Measurements from ENCODE around the gene MAFB.

Gene MAFB

GRCh38 chr20:40715491-40715890, 26.5 kb upstream of the MAFB start:
- no peak overlapping the region for H3K9ac ChIP-seq (ENCODE audit: low read length)
- no peaks in the 10 kb centered on the region for H3K27me3 ChIP-seq (ENCODE audit: control insufficient read depth, insufficient read depth, low read length)
- H3K36me3 ChIP-seq (ENCODE audit: control insufficient read depth, insufficient read depth, low read length): no peaks in the 10 kb centered on the region
- no peak overlapping the region for H3K4me3 ChIP-seq (ENCODE audit: low read length)
- H3K4me1 ChIP-seq (ENCODE audit: control insufficient read depth, insufficient read depth, low read length): no peaks in the 10 kb centered on the region
- no peak overlapping the region for H3K27ac ChIP-seq (ENCODE audit: low read depth, low read length)

DNA sequence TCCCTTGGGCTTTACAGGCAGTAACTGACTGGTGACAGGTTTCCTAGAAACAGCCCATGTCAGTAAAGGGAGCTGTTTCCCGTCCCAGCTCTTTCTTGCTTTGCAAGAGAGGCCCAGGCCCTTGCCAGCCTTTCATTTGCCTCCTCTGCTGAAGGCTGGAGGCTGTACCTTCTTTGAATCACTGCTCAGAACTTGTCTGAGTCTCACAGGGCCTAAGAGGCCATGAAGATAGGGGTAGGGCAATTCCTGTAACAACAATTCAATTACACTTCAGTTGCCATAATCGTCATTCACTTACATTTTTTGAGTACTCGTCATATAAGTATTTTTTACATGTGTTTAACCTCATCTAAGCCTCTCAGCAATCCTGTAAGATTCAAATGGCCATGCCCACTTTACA, 25.9 kb upstream of the MAFB start:
- no peak overlapping the region for H3K27ac ChIP-seq (ENCODE audit: low read depth, low read length)
- no peaks in the 10 kb centered on the region for H3K27me3 ChIP-seq (ENCODE audit: control insufficient read depth, insufficient read depth, low read length)
- no peaks in the 10 kb centered on the region for H3K36me3 ChIP-seq (ENCODE audit: control insufficient read depth, insufficient read depth, low read length)
- no peak overlapping the region for H3K4me3 ChIP-seq (ENCODE audit: low read length)
- H3K4me1 ChIP-seq (ENCODE audit: control insufficient read depth, insufficient read depth, low read length): no peaks in the 10 kb centered on the region
- H3K9ac ChIP-seq (ENCODE audit: low read length): no peak overlapping the region

DNA sequence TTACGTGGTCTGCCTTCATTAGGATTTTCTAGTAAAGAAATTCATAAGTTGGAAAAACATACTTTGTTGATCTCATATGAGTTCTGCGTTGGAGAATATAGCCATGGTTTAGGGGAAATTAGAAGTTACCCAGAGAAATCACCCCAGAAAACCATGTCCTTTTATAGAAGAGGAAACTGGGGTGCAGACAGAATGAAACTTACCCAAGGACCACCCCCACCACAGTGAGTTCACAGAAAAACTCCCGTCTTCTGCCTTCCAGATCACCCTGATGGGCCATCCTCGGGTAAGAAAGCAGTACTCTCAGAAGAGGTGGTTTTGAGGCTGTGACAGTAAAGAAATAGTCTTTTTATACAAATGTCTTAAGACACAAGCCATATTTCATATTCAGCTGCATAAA, 25.1 kb upstream of the MAFB start:
- H3K4me3 ChIP-seq (ENCODE audit: low read length): no peak overlapping the region
- no peaks in the 10 kb centered on the region for H3K4me1 ChIP-seq (ENCODE audit: control insufficient read depth, insufficient read depth, low read length)
- H3K36me3 ChIP-seq (ENCODE audit: control insufficient read depth, insufficient read depth, low read length): no peaks in the 10 kb centered on the region
- no peak overlapping the region for H3K9ac ChIP-seq (ENCODE audit: low read length)
- H3K27me3 ChIP-seq (ENCODE audit: control insufficient read depth, insufficient read depth, low read length): no peaks in the 10 kb centered on the region
- no peak overlapping the region for H3K27ac ChIP-seq (ENCODE audit: low read depth, low read length)

GRCh38 chr20:40713508-40713907, 24.5 kb upstream of the MAFB start:
- no peaks in the 10 kb centered on the region for H3K27me3 ChIP-seq (ENCODE audit: control insufficient read depth, insufficient read depth, low read length)
- H3K4me3 ChIP-seq (ENCODE audit: low read length): no peak overlapping the region
- no peak overlapping the region for H3K27ac ChIP-seq (ENCODE audit: low read depth, low read length)
- H3K9ac ChIP-seq (ENCODE audit: low read length): no peak overlapping the region
- no peaks in the 10 kb centered on the region for H3K36me3 ChIP-seq (ENCODE audit: control insufficient read depth, insufficient read depth, low read length)
- no peaks in the 10 kb centered on the region for H3K4me1 ChIP-seq (ENCODE audit: control insufficient read depth, insufficient read depth, low read length)

DNA sequence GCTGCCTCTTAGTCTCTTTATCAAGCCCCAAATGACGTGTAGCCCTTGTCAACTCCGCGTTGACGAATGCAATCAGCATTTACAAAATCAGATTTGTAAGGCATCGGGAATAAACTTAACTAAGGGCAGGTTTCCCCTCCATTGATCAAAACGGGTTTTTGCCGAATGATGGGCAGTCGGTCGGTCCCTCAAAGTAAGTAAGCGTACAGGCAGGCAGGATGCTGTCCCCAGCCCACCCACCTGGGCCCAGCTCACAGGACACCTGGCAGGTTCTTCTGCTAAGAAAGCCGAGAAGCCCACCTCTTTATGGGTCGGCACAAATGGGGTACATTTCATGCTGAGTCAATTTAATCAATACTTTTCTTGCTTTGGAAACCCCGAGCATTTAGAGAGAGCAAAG, 22.0 kb upstream of the MAFB start:
- H3K4me3 ChIP-seq (ENCODE audit: low read length): no peak overlapping the region
- H3K4me1 ChIP-seq (ENCODE audit: control insufficient read depth, insufficient read depth, low read length): no peaks in the 10 kb centered on the region
- H3K36me3 ChIP-seq (ENCODE audit: control insufficient read depth, insufficient read depth, low read length): no peaks in the 10 kb centered on the region
- H3K27me3 ChIP-seq (ENCODE audit: control insufficient read depth, insufficient read depth, low read length): no peaks in the 10 kb centered on the region
- no peak overlapping the region for H3K9ac ChIP-seq (ENCODE audit: low read length)
- no peak overlapping the region for H3K27ac ChIP-seq (ENCODE audit: low read depth, low read length)

- H3K27me3 ChIP-seq (ENCODE audit: control insufficient read depth, insufficient read depth, low read length): no peaks in the 10 kb centered on the region
- H3K36me3 ChIP-seq (ENCODE audit: control insufficient read depth, insufficient read depth, low read length): no peaks in the 10 kb centered on the region
- H3K9ac ChIP-seq (ENCODE audit: low read length): no peak overlapping the region
- no peak overlapping the region for H3K4me3 ChIP-seq (ENCODE audit: low read length)
- H3K27ac ChIP-seq (ENCODE audit: low read depth, low read length): no peak overlapping the region
- H3K4me1 ChIP-seq (ENCODE audit: control insufficient read depth, insufficient read depth, low read length): no peaks in the 10 kb centered on the region
Measured at GRCh38 chr20:40710603-40711002, 21.6 kb upstream of the MAFB start.

DNA sequence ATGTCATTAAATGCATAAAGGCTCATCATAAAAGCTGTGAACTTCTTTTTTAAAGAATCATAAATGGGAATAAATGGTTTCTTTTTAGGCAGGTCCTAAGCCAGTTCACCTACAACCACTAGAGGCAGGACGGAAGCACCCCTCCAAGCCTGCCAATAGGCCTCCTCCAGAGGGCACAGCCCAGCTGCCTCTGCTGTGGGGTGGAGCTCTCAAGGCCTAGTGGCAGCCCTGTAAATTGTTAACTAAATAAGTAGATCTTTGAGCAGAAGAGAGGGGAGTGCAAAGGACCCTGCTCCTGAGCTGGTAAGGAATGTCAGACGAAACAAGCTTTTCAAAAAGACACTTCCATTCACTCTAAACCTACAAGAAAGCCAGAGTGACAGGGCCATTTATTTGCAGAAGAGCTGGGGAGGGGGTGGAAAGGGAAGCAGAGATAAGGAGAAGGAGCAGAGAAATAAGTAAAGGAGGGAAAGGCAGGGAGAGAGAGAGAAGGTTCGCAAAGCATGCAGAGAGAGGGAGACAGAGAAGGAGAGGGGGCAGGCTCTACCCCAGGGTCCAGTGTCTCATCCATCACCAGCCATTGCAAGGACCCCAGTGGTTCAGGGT, 18.0 kb upstream of the MAFB start:
- H3K36me3 ChIP-seq (ENCODE audit: control insufficient read depth, insufficient read depth, low read length): no peaks in the 10 kb centered on the region
- no peaks in the 10 kb centered on the region for H3K27me3 ChIP-seq (ENCODE audit: control insufficient read depth, insufficient read depth, low read length)
- no peak overlapping the region for H3K27ac ChIP-seq (ENCODE audit: low read depth, low read length)
- no peak overlapping the region for H3K4me3 ChIP-seq (ENCODE audit: low read length)
- no peak overlapping the region for H3K9ac ChIP-seq (ENCODE audit: low read length)
- H3K4me1 ChIP-seq (ENCODE audit: control insufficient read depth, insufficient read depth, low read length): no peaks in the 10 kb centered on the region

GRCh38 chr20:40705413-40705812, 16.4 kb upstream of the MAFB start:
- Histone ChIP-seq H3K9ac (ENCODE audit: low read length) (no peak overlapping the region), H3K27ac (ENCODE audit: low read depth, low read length) (no peak overlapping the region), H3K4me1 (ENCODE audit: control insufficient read depth, insufficient read depth, low read length) (no peaks in the 10 kb centered on the region)

GRCh38 chr20:40704828-40705227, 15.8 kb upstream of the MAFB start:
- Histone ChIP-seq H3K9ac (ENCODE audit: low read length) (no peak overlapping the region), H3K27ac (ENCODE audit: low read depth, low read length) (no peak overlapping the region), H3K36me3 (ENCODE audit: control insufficient read depth, insufficient read depth, low read length) (no peaks in the 10 kb centered on the region)

More at GRCh38 chr20:40705413-40705812, 16.4 kb upstream of the MAFB start:
- Histone ChIP-seq H3K4me3 (ENCODE audit: low read length) (no peak overlapping the region), H3K36me3 (ENCODE audit: control insufficient read depth, insufficient read depth, low read length) (no peaks in the 10 kb centered on the region), H3K27me3 (ENCODE audit: control insufficient read depth, insufficient read depth, low read length) (no peaks in the 10 kb centered on the region)

GRCh38 chr20:40703975-40704530, 15.0 kb upstream of the MAFB start:
- Histone ChIP-seq H3K4me3 (ENCODE audit: low read length) (no peak overlapping the region), H3K27ac (ENCODE audit: low read depth, low read length) (no peak overlapping the region), H3K9ac (ENCODE audit: low read length) (no peak overlapping the region), H3K27me3 (ENCODE audit: control insufficient read depth, insufficient read depth, low read length) (no peaks in the 10 kb centered on the region), H3K36me3 (ENCODE audit: control insufficient read depth, insufficient read depth, low read length) (no peaks in the 10 kb centered on the region), H3K4me1 (ENCODE audit: control insufficient read depth, insufficient read depth, low read length) (no peaks in the 10 kb centered on the region)

More at GRCh38 chr20:40704828-40705227, 15.8 kb upstream of the MAFB start:
- no peaks in the 10 kb centered on the region for H3K4me1 ChIP-seq (ENCODE audit: control insufficient read depth, insufficient read depth, low read length)
- no peak overlapping the region for H3K4me3 ChIP-seq (ENCODE audit: low read length)
- H3K27me3 ChIP-seq (ENCODE audit: control insufficient read depth, insufficient read depth, low read length): no peaks in the 10 kb centered on the region

DNA sequence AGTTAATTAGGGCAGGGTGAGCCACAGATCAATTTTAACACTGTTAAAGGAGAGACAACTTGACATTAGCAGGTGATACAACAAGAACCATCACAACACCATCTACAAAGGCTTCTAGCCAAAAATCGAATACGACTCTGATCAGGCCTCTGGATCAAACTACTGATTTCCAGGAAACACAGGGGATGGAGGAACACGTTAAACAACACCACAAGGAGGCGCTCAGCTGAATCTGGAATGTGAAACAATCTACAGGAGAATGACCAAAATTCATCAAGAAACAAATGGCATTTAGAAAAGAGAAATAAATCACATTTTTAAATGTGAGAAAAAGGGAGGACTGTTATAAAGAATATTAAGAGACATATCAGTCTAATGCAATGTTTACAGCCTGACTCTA, 13.5 kb upstream of the MAFB start:
- H3K36me3 ChIP-seq (ENCODE audit: control insufficient read depth, insufficient read depth, low read length): no peaks in the 10 kb centered on the region
- H3K4me1 ChIP-seq (ENCODE audit: control insufficient read depth, insufficient read depth, low read length): no peaks in the 10 kb centered on the region
- H3K27ac ChIP-seq (ENCODE audit: low read depth, low read length): no peak overlapping the region
- H3K9ac ChIP-seq (ENCODE audit: low read length): no peak overlapping the region
- H3K4me3 ChIP-seq (ENCODE audit: low read length): no peak overlapping the region
- H3K27me3 ChIP-seq (ENCODE audit: control insufficient read depth, insufficient read depth, low read length): no peaks in the 10 kb centered on the region

GRCh38 chr20:40698744-40699143, 9.7 kb upstream of the MAFB start:
- Histone ChIP-seq H3K27me3 (ENCODE audit: control insufficient read depth, insufficient read depth, low read length) (no peaks in the 10 kb centered on the region), H3K9ac (ENCODE audit: low read length) (no peak overlapping the region), H3K27ac (ENCODE audit: low read depth, low read length) (no peak overlapping the region), H3K4me3 (ENCODE audit: low read length) (no peak overlapping the region), H3K36me3 (ENCODE audit: control insufficient read depth, insufficient read depth, low read length) (no peaks in the 10 kb centered on the region), H3K4me1 (ENCODE audit: control insufficient read depth, insufficient read depth, low read length) (no peaks in the 10 kb centered on the region)

DNA sequence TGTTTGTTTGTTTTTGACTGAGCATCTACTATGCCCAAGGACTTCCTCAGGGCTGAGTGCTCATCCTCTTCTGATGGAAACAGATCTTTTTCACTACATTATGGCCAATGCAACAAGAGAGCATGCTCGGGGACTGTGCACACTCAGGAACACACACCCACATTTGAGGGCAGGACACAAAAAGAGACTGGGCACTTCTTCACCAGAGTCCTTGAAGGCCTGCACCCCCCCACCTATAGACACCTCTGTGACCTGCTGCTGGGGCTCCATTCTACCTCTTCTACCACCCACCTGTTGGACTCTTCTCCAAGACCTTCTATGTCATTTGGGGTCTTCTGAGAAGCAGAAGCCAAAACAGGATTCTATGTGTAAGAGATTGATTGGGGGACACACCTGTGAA, 9.2 kb upstream of the MAFB start:
- Histone ChIP-seq H3K4me1 (ENCODE audit: control insufficient read depth, insufficient read depth, low read length) (no peaks in the 10 kb centered on the region), H3K4me3 (ENCODE audit: low read length) (no peak overlapping the region), H3K9ac (ENCODE audit: low read length) (no peak overlapping the region), H3K27ac (ENCODE audit: low read depth, low read length) (no peak overlapping the region), H3K27me3 (ENCODE audit: control insufficient read depth, insufficient read depth, low read length) (no peaks in the 10 kb centered on the region), H3K36me3 (ENCODE audit: control insufficient read depth, insufficient read depth, low read length) (no peaks in the 10 kb centered on the region)

Measured in rectal smooth muscle tissue (tissue), 1 donor.